OCI-LY1 (cell line): ENCODE results near the gene SCN5A.

Experiments
- H2AFZ ChIP-seq: fragments of 200-600 bp; sonication (generic), shearing (Covaris generic); 2 replicates; pipeline ENCODE4 v1.6.0; 2014; ENCODE audit warnings: antibody characterized with exemption, mild to moderate bottlenecking, low read length
- H3F3A ChIP-seq: fragments of 200-600 bp; sonication (generic), shearing (Covaris generic); 2 replicates; pipeline ENCODE4 v1.6.0; 2014; ENCODE audit warnings: mild to moderate bottlenecking, antibody characterized with exemption, low read length, moderate library complexity; ENCODE audit not compliant: insufficient read depth
- H3K27ac ChIP-seq: fragments of 200-600 bp; sonication (generic); 2 replicates; pipeline ENCODE4 v1.5.1; 2014; ENCODE audit warnings: low read length, mixed run types, mild to moderate bottlenecking, low read depth; ENCODE audit not compliant: poor library complexity, severe bottlenecking
- H3K27me3 ChIP-seq: fragments of 200-600 bp; sonication (generic); 2 replicates; pipeline ENCODE4 v1.6.0; 2014; ENCODE audit warnings: antibody characterized with exemption, mild to moderate bottlenecking, low read length, moderate library complexity; ENCODE audit not compliant: insufficient read depth
- H3K36me3 ChIP-seq: fragments of 200-600 bp; sonication (generic); 2 replicates; pipeline ENCODE4 v1.6.1; 2014; ENCODE audit warnings: mild to moderate bottlenecking, antibody characterized with exemption, low read length, moderate library complexity, mixed read lengths; ENCODE audit not compliant: insufficient read depth
- H3K4me1 ChIP-seq: fragments of 200-600 bp; sonication (generic); 2 replicates; pipeline ENCODE4 v1.5.1; 2014; ENCODE audit warnings: mild to moderate bottlenecking, low read length, moderate library complexity; ENCODE audit not compliant: insufficient read depth, severe bottlenecking
- H3K4me2 ChIP-seq: fragments of 200-600 bp; sonication (generic), shearing (Covaris generic); 2 replicates; pipeline ENCODE4 v1.6.1; 2014; ENCODE audit warnings: low read length
- H3K4me3 ChIP-seq: fragments of 200-600 bp; sonication (generic); 2 replicates; pipeline ENCODE4 v1.5.1; 2014; ENCODE audit warnings: low read length, low read depth, mild to moderate bottlenecking, mixed read lengths; ENCODE audit not compliant: poor library complexity, severe bottlenecking
- H3K79me2 ChIP-seq: fragments of 200-600 bp; shearing (Covaris generic); 2 replicates; pipeline ENCODE4 v1.6.1; 2016; ENCODE audit warnings: mixed run types, low read length, mixed read lengths; ENCODE audit not compliant: insufficient read depth
- H3K9ac ChIP-seq: fragments of 200-600 bp; sonication (generic), shearing (Covaris generic); 2 replicates; pipeline ENCODE4 v1.6.1; 2014; ENCODE audit warnings: mild to moderate bottlenecking, low read length, mixed read lengths
- H3K9me2 ChIP-seq: fragments of 200-600 bp; sonication (generic), shearing (Covaris generic); 2 replicates; pipeline ENCODE4 v1.6.1; 2014; ENCODE audit warnings: low read depth, mild to moderate bottlenecking, low read length, mixed read lengths
- H3K9me3 ChIP-seq: fragments of 200-600 bp; shearing (Covaris generic); 2 replicates; pipeline ENCODE4 v1.6.1; 2014; ENCODE audit warnings: low read length, mixed read lengths
- H4K20me1 ChIP-seq: fragments of 200-600 bp; sonication (generic), shearing (Covaris generic); 2 replicates; pipeline ENCODE4 v1.6.0; 2016; ENCODE audit warnings: mild to moderate bottlenecking, low read length; ENCODE audit not compliant: insufficient read depth
- CTCF ChIP-seq: fragments of 200-600 bp; sonication (generic), shearing (Covaris generic); IDR thresholded peaks from 2 replicates; pipeline ENCODE4 v1.5.1; 2017; ENCODE audit warnings: mild to moderate bottlenecking, antibody characterized with exemption, low read length, moderate library complexity, mixed read lengths
- EZH2 ChIP-seq: fragments of 200-600 bp; sonication (generic), shearing (Covaris generic); IDR thresholded peaks from 2 replicates; pipeline ENCODE4 v1.8.0; 2017; ENCODE audit warnings: borderline replicate concordance, mixed run types, mild to moderate bottlenecking, antibody characterized with exemption, low read length, moderate library complexity, mixed read lengths

SCN5A gene

GRCh38 chr3:38669668-38670067 is 20.2 kb upstream of the SCN5A start:
- H3K4me3 ChIP-seq = no peak overlapping the region
- no peaks in the 10 kb centered on the region for H3K79me2 ChIP-seq
- H3K9me3 ChIP-seq = no peaks in the 10 kb centered on the region
- TF ChIP-seq CTCF = no peak
- no peak for TF ChIP-seq EZH2
- no peak overlapping the region for H2AFZ ChIP-seq
- no peaks in the 10 kb centered on the region for H3K27me3 ChIP-seq
- no peaks in the 10 kb centered on the region for H3F3A ChIP-seq
- no peaks in the 10 kb centered on the region for H3K4me1 ChIP-seq
- no peaks in the 10 kb centered on the region for H3K36me3 ChIP-seq
- no peak overlapping the region for H3K27ac ChIP-seq
- H4K20me1 ChIP-seq = no peaks in the 10 kb centered on the region
- no peak overlapping the region for H3K9ac ChIP-seq
- H3K9me2 ChIP-seq = no peaks in the 10 kb centered on the region
- no peak overlapping the region for H3K4me2 ChIP-seq

GRCh38 chr3:38662544-38662943 is 13.1 kb upstream of the SCN5A start:
- no peaks in the 10 kb centered on the region for H3K79me2 ChIP-seq
- no peak overlapping the region for H3K9ac ChIP-seq
- H2AFZ ChIP-seq = no peak overlapping the region
- H3K36me3 ChIP-seq = no peaks in the 10 kb centered on the region
- H3K4me1 ChIP-seq = no peaks in the 10 kb centered on the region
- H3K4me2 ChIP-seq = no peak overlapping the region
- H3K27me3 ChIP-seq = no peaks in the 10 kb centered on the region
- H4K20me1 ChIP-seq = no peaks in the 10 kb centered on the region
- no peaks in the 10 kb centered on the region for H3K9me3 ChIP-seq
- no peaks in the 10 kb centered on the region for H3F3A ChIP-seq
- TF ChIP-seq EZH2 = no peak
- peak; percentile 61; the same call in 1 of the 2 replicates for TF ChIP-seq CTCF
- H3K4me3 ChIP-seq = no peak overlapping the region
- no peaks in the 10 kb centered on the region for H3K9me2 ChIP-seq
- no peak overlapping the region for H3K27ac ChIP-seq

GRCh38 chr3:38658841-38659240 is 9.4 kb upstream of the SCN5A start:
- Histone ChIP-seq H4K20me1 (no peaks in the 10 kb centered on the region), H3K36me3 (no peaks in the 10 kb centered on the region), H2AFZ (no peak overlapping the region), H3K4me2 (no peak overlapping the region), H3K27ac (no peak overlapping the region), H3F3A (no peaks in the 10 kb centered on the region), H3K27me3 (no peaks in the 10 kb centered on the region), H3K9me3 (no peaks in the 10 kb centered on the region), H3K4me1 (no peaks in the 10 kb centered on the region), H3K4me3 (no peak overlapping the region), H3K9me2 (no peaks in the 10 kb centered on the region), H3K79me2 (no peaks in the 10 kb centered on the region), H3K9ac (no peak overlapping the region)
- TF ChIP-seq CTCF (no peak), EZH2 (no peak)
